Tibial nerve (tissue), 3 donors: Measurements from ENCODE around the gene TMTC1.

Experiments used
- POLR2A ChIP-seq, 2 donors: fragments of 450-650 bp; IDR thresholded peaks; one replicate each; pipeline ENCODE4 v1.6.1; 2017; ENCODE audit warnings: antibody characterized with exemption in 2 of 2, mild to moderate bottlenecking in 2 of 2, moderate library complexity in 2 of 2
- TF ChIP-seq, protein P1 (sequence below), 5 experiments: fragments of 200-600 bp in 3 of 5; fragments of 450-650 bp in 2 of 5; sonication (generic) in 3 of 5; IDR thresholded peaks; one replicate each; pipeline ENCODE4 v1.5.1; 2016 to 2019; ENCODE audit warnings: antibody characterized with exemption in 5 of 5, mild to moderate bottlenecking in 3 of 5, moderate library complexity in 2 of 5

DNA sequence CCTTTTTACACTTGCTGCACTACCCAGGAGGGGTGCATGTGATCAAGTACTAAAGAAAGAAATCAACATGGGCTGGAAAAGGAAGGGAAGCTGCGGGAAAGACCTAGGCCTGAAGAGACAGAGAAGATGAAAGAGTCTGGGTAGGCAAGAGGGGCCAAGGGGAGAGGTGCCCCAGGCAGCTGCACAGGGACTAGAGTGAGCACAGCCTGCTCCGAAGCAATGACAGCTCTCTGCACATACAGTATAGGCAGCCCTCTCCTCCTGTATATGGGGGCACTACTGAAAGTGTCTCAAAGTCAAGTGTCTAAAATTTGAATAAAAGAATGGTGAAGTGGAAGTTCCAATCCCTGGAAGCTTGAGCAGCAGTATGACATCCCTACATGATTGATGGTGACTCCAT, 112.0 kb downstream of the TMTC1 start:
- TF ChIP-seq, protein P1, sequence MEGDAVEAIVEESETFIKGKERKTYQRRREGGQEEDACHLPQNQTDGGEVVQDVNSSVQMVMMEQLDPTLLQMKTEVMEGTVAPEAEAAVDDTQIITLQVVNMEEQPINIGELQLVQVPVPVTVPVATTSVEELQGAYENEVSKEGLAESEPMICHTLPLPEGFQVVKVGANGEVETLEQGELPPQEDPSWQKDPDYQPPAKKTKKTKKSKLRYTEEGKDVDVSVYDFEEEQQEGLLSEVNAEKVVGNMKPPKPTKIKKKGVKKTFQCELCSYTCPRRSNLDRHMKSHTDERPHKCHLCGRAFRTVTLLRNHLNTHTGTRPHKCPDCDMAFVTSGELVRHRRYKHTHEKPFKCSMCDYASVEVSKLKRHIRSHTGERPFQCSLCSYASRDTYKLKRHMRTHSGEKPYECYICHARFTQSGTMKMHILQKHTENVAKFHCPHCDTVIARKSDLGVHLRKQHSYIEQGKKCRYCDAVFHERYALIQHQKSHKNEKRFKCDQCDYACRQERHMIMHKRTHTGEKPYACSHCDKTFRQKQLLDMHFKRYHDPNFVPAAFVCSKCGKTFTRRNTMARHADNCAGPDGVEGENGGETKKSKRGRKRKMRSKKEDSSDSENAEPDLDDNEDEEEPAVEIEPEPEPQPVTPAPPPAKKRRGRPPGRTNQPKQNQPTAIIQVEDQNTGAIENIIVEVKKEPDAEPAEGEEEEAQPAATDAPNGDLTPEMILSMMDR (IDR thresholded peaks at IDR 0.05) = no peak
- TF ChIP-seq POLR2A (IDR thresholded peaks at IDR 0.05) = no peak
